GM18909 (cell line): ENCODE results near the gene PSMA6.
"Not testable (repeated sequence)": the region's sequence is repeated elsewhere in the genome, so short reads cannot be mapped to it uniquely, and the experiment has no call there.

Experiments
- ATAC-seq: cut with Tn5 transposase; IDR thresholded peaks from one replicate; pipeline ENCODE4 v1.9.1; 2021; ENCODE audit warnings: mild to moderate bottlenecking; ENCODE audit not compliant: unreplicated experiment, poor library complexity

Gene PSMA6

GRCh38 chr14:35292051-35292769, at the start of gene PSMA6:
Gene PSMA6, plus strand, starts transcription at chr14:35292382. Its CDS starts 95 bp downstream, at chr14:35292477.
- ATAC-seq: peak; percentile 92

- no peak for ATAC-seq
These were observed 49.4 kb upstream of the PSMA6 start for GRCh38 chr14:35242599-35243311.

GRCh38 chr14:35243956-35244355, 48.2 kb upstream of the PSMA6 start:
- no peak for ATAC-seq

- no peak for ATAC-seq
These were observed 47.6 kb upstream of the PSMA6 start for GRCh38 chr14:35244542-35244941.

GRCh38 chr14:35245051-35245450, 47.1 kb upstream of the PSMA6 start:
- no peak for ATAC-seq

GRCh38 chr14:35247777-35248475, 44.3 kb upstream of the PSMA6 start:
- no peak for ATAC-seq

- ATAC-seq: peak; percentile 65
These were observed 43.8 kb upstream of the PSMA6 start for GRCh38 chr14:35248476-35248788.

- ATAC-seq: no peak
These were observed 41.9 kb upstream of the PSMA6 start for GRCh38 chr14:35250319-35250718.

GRCh38 chr14:35252451-35252868, 39.7 kb upstream of the PSMA6 start:
- no peak for ATAC-seq

- not testable (repeated sequence) for ATAC-seq
These were observed 39.1 kb upstream of the PSMA6 start for GRCh38 chr14:35253056-35253455.

GRCh38 chr14:35254034-35254622, 38.1 kb upstream of the PSMA6 start:
- ATAC-seq: not testable (repeated sequence)

GRCh38 chr14:35254736-35255135, 37.4 kb upstream of the PSMA6 start:
- ATAC-seq: no peak

- no peak for ATAC-seq
These were observed 36.5 kb upstream of the PSMA6 start for GRCh38 chr14:35255711-35256110.

- no peak for ATAC-seq
These were observed 34.4 kb upstream of the PSMA6 start for GRCh38 chr14:35257809-35258208.

- no peak for ATAC-seq
These were observed 33.8 kb upstream of the PSMA6 start for GRCh38 chr14:35258420-35258819.

GRCh38 chr14:35261774-35262173, 30.4 kb upstream of the PSMA6 start:
- no peak for ATAC-seq

GRCh38 chr14:35262436-35262835, 29.7 kb upstream of the PSMA6 start:
- ATAC-seq: no peak

GRCh38 chr14:35268946-35269345, 23.2 kb upstream of the PSMA6 start:
- ATAC-seq: no peak

- ATAC-seq: no peak
These were observed 17.4 kb upstream of the PSMA6 start for GRCh38 chr14:35274805-35275204.

GRCh38 chr14:35277179-35277578, 15.0 kb upstream of the PSMA6 start:
- ATAC-seq: no peak

- no peak for ATAC-seq
These were observed 12.8 kb upstream of the PSMA6 start for GRCh38 chr14:35279369-35279768.
